ENCODE results near the gene SPATA31D1. TPM values are rescaled to one million over a fixed set of nuclear protein-coding genes. Genes with fewer than 3 reads are reported as not detected.

Gene SPATA31D1
- total RNA-seq, 1 donor from 2014 or later, result not detected

DNA sequence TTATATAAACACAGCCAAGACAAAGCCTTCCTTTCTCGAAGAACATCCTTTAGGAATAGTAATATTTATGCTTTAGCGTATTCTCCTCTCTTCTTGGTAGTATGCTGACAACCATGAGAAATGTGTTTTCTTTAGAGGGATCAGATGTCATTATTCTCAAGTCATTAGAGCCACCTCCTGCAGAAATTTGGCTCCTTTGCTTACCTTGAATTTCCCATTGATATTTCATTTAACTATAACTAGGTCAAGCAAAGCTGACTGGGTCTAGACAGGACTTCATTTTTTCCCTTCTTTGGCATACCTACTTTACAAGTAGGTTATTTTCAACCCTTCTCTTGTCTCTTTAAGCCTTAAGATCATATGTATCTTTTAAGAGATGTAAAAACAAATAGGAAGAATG, 50.3 kb downstream of the SPATA31D1 start:
- Histone ChIP-seq H3K36me3 (no peaks in the 10 kb centered on the region), H3K4me3 (no peak overlapping the region), H3K4me1 (no peaks in the 10 kb centered on the region), H3K27me3 (no peaks in the 10 kb centered on the region), H3K9me3 (no peaks in the 10 kb centered on the region), H3K27ac (no peak overlapping the region)
- TF ChIP-seq, protein P1, sequence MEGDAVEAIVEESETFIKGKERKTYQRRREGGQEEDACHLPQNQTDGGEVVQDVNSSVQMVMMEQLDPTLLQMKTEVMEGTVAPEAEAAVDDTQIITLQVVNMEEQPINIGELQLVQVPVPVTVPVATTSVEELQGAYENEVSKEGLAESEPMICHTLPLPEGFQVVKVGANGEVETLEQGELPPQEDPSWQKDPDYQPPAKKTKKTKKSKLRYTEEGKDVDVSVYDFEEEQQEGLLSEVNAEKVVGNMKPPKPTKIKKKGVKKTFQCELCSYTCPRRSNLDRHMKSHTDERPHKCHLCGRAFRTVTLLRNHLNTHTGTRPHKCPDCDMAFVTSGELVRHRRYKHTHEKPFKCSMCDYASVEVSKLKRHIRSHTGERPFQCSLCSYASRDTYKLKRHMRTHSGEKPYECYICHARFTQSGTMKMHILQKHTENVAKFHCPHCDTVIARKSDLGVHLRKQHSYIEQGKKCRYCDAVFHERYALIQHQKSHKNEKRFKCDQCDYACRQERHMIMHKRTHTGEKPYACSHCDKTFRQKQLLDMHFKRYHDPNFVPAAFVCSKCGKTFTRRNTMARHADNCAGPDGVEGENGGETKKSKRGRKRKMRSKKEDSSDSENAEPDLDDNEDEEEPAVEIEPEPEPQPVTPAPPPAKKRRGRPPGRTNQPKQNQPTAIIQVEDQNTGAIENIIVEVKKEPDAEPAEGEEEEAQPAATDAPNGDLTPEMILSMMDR (IDR thresholded peaks at IDR 0.05), result no peak
- no peak for DNase-seq (ENCODE audit: low spot score in 2 of 2)
- intact Hi-C loops (cut with DNase I), result no loop called here

Other genes with a start within 250 kb of the SPATA31D1 start
- not detected for gene SPATA31D4, start 60.3 kb upstream of the SPATA31D1 start, total RNA-seq
- not detected for gene SPATA31D3, start 45.3 kb upstream of the SPATA31D1 start, total RNA-seq

Measured in ascending aorta (tissue), 2 donors.